D341Med (cell line): Measurements from ENCODE around the gene SLFN14.
"Not testable (repeated sequence)": the region's sequence is repeated elsewhere in the genome, so short reads cannot be mapped to it uniquely, and the experiment has no call there.

Experiments
- DNase-seq: peaks from one replicate; pipeline ENCODE4 v3.0.0; 2012; ENCODE audit warnings: low spot score

The SLFN14 gene

DNA sequence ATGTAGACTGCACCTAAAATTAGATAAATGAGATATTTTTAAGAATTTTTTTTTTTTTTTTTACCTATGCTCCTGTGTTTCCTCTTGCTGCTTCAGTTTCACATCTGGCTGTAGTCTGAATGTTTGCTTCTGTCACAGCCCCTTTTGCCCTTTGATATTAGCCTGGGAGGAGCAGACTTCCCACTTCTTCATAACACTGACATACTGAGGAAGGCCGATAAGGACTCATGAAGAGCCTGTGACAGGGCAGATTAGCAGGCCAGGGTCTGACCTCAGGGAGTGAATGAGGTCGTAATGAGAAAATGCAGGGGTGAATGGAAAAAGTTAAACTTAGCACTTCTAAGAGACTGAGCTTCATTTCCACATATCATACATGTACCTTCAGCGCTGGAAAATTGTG is at the start of gene SLFN14:
Gene SLFN14 (minus strand): TSS at position 117 of the 400 bp plus-strand sequence. CDS start 2,757 bp downstream, outside the sequence.
- DNase-seq, result no peak

DNA sequence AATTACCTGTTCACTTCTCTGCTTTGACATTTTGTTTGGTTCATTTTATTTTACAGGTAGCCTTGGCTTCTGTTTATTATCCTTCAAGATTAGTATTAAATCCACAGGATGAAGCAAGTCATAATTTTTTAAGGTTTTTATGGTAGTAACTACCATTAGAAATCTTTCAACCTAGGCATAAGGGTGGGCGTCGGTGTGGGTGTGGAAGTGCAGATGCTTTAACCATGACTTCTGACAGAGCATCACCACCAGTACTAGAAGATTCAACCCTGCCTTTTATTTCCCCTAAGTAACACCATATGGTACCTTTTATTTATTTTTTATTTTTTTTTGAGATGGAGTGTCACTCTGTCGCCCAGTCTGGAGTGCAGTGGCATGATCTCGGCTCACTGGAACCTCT is 49.2 kb upstream of the SLFN14 start:
- DNase-seq, result no peak

DNA sequence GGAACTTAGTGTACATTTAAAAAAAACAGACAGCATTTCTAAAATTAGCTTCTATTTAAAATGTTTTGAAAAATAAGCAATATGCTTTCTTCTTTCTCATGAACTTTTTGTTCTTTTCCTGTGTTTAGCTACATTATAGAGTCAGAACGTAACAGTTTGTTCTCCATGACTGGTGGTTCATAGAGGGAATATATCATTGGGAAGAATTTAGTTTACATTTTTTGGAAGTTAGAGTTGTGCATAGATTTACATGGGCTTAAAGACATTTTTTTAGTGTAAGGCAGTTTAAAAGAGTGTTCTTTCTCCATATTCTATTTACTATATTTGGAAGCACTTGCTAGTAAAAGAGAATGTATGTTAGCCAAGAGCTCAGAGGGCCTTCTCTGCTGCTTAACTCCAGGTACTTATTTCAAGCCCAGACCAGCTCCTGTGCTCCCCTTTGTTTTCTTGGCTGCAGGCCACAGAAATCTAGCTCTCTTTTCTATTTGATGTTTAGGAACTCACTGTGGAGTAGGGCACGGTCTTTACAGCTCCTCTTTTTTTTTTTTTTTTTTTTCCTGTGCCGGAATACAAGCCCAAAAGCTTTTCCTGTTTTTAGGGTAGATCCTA is 46.7 kb upstream of the SLFN14 start:
- no peak for DNase-seq

DNA sequence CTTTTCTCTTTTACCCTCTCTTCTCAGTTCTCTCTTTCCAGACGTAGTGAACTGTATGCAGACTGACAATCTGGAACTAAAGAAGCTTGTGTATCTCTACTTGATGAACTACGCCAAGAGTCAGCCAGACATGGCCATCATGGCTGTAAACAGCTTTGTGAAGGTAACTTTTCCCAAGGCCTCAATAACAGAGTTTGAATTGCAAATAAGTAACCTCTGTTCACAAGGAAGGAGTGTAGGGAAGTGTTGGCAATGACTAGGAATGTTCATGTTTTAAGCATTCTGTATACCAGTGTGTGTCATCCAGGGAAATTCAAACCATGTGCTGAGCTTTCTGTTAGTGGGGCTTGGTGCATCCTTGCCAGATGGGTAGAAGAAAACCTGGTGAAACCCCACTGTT is 45.1 kb upstream of the SLFN14 start:
- no peak for DNase-seq

DNA sequence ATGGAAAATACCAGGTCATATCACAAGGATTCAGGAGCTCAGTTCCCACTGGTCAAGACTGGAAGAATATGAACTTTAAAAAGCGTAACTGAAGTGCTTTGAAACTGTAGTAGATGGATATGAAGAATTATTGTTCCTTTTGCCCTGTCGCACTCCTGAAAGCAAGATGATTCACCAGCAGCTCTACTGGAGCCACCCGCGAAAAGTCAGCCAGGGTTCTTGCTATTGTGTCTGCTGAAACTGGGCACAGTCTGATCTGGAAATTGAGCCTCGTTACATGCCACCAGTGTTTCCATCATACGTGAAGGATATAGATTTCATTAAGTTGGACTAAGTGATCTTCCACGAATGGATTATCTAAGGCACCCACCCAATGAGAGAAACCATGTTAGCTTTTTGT is 43.1 kb upstream of the SLFN14 start:
- no peak for DNase-seq

DNA sequence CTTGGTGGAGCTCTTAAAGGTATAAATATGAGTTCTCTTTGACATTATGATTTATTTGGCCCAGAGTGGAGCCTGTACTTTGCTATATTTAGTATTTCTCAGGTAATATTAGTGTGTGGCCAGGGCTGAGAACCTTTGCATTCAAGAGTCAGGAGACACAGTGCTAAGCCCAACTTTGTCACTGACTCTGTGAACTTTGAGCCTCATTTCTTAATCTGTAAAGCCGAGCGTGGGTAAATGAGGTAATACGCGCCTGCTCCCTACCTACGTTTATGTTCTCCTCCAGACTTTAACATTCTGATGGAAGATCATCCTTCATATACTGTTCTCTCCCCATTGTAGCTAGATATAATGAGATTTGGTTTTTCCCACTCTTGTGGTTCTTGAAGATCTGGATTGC is 37.0 kb upstream of the SLFN14 start:
- no peak for DNase-seq

DNA sequence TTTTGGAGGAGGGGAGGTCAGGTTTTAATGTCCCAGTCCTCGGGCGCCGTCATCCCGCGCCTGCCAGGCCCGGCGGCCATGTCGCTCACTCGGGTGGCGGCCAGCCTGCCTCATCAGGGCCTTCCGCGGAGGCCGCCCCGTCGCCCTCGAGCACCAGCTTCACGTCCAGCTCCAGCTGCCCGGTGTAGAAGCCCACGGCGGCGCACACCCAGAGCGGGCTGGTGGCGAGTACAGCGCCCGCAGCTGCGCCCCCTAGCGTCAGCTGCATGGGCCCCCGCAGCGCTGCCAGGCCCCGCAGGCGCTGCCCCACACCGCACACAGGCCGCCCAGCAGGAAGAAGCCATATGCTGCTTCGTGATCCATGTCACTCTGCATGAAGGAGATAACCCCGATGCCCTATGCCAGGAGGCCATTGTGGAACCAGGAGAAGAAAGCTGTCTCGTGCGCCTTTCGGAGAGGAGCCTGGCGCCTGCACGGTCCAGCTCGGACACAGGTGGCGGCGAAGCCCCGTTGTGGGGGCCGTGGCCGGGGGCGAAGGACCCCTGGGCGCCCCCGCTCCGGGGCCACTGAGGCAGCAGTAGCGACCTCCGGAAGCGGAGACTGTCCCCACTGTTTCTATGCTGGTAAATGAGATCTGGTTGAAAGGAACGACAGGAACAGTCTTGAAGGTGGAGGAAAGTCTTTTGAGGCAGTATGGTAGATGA is 36.1 kb upstream of the SLFN14 start:
- peak; percentile 30 for DNase-seq

DNA sequence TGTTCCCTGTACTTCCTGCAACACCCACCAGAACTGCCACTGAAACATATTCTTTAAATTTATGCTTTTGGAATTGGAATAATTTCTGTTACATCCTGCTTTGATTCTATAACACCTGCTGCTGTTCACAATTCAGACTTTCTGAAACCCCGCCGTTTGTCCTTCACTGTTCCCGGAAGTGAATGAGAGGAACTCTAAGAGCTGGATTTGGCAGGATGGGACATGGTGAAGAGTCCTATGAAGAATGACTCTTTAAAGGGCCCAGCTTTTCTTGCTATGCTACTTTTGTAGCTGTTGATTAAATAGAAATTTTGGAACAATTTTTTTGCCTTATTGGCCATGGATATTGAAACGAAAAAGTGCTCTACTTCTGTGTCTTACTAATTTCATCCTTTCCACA is 35.5 kb upstream of the SLFN14 start:
- DNase-seq, result no peak

DNA sequence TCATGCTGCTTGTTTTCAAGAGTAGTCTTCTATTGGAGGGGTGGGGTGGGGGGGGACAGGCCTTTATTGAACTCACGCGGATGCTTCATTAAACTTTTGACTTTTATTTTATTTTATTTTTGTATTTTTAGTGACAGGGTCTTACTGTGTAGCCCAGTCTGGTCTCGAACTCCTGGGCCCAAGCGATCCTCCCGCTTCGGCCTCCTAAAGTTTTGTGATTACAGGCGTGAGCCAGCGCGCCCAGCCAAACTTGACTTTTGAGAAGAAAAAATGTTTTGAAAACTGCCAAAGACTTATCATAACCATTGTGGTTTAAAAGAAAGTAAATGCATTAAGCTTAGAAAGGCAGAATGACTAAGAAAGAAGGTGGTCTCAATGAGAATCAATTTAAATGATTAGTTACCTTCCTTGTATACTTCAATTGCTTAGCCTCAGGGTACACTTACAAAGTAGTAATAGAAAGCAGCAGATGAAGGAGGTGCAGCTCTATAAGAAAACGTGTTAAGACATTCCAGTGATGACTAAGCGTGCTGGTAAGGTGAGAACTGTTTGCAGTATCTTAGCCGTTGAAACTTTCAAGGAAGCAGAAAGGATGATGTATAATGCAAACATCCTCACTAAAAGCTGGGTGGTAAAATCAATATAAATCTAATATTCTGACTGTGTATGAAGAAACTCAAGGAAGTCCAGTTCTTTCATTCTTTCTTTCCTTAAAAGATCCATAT is 27.7 kb upstream of the SLFN14 start:
- DNase-seq, result no peak

DNA sequence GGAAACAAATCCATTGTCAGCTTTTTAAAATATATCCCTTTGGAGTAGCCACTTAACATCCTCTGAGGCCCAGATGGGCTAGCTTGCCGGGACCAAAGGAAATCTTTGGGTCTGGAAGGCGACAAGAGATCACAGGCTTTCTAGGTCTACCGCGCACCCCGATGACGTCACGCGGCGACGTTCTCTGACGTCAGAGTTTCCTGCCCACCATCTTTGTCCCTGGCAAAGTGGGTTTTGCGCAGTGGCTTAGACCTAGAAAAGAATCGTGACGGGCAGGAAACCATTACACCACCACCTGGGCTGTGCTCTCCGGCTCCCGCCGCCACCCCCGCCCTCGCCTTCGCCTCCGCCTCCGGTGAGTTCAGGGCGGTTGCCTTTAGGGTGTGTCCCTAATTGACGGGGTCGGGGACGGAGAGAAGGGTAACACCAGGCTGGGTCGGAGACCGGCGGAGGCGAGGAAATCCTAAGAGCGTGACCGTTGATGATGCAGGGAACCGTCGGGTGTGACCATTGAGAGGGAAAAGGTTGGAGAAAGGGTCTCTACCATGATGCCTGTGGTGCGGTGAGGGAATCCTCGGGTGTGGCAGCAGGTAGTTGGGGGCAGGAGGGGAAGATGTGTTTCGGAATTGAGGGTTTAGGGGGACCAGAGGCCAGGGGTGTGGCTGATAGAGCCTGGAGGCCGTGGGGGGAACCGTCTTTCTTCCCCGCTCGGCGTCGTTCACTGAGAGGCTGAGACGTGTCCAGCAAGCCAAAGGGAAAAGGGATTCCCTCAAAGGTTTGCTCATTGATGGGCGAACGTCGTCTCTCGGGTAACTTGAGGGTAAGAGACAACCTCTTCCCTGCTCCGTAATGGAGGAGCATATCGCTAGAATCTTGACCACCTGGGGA is 26.7 kb upstream of the SLFN14 start, which contains the start of gene AP2B1:
Gene AP2B1 (plus strand): TSS at position 249 of the 888 bp plus-strand sequence. CDS start 6,709 bp downstream, outside the sequence.
- DNase-seq, result peak; percentile 95

DNA sequence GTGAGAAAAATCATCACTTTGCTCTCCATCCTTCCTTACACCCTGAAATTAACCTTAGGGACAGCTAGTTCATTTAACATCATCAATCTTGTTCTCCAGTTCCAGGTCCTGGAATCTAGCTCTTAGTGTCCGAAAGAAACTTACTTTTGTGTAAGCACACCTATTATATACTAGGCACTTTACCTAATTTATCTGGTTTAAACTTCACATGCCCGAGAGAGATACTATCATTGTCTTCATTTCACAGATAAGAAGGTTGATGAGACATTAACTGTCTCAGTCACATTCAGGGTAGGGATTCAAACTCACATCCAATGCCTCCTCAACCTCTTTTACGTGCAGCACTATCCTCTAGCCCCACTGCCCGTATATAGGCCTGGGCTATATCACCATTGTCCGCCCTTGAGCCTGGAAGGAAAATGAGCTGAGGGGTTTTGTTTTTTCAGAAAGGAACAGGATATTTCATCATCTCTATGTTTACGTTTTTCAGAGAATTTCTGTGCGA is 26.0 kb upstream of the SLFN14 start:
- peak; percentile 46 for DNase-seq

DNA sequence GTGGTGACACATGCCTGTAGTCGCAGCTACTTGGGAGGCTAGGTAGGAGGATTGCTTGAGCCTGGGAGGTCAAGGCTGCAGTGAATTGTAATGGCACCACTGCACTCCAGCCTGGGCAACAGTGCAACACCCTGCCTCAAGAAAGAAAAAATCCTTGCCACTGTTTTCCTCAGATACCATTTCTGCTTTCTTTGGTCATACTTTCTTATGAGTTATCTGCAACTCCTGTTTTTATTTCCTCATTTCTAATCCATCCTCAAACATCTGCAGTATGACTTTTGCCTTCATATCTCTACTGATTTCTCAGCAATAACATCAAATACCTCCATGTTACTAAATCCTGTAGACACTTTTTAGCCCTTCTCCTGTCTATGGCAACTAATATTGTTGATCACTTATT is 23.4 kb upstream of the SLFN14 start:
- no peak for DNase-seq

DNA sequence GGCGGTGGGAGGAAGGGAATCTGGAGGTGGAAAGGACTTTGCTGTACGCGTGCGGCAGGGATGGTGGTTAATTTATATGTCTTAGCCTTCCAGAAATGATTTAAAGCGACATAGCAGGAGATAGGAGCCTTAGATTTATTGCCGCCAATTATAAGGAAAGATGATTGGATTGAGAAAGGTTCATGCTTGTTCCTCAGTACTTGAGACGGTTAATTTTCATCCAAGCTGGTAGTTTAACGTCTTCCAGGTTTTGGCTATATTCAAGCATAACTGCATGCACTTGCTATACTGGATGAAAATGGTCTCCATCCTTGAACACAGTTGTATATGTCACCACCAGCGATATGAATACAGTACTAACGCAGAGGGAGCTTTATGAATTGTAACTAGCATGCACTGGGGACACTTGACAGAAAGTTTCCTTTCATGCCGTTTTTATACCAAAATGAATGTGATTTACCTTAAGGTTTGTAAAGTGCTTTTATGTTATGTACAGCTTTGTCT is 18.4 kb upstream of the SLFN14 start:
- no peak for DNase-seq

DNA sequence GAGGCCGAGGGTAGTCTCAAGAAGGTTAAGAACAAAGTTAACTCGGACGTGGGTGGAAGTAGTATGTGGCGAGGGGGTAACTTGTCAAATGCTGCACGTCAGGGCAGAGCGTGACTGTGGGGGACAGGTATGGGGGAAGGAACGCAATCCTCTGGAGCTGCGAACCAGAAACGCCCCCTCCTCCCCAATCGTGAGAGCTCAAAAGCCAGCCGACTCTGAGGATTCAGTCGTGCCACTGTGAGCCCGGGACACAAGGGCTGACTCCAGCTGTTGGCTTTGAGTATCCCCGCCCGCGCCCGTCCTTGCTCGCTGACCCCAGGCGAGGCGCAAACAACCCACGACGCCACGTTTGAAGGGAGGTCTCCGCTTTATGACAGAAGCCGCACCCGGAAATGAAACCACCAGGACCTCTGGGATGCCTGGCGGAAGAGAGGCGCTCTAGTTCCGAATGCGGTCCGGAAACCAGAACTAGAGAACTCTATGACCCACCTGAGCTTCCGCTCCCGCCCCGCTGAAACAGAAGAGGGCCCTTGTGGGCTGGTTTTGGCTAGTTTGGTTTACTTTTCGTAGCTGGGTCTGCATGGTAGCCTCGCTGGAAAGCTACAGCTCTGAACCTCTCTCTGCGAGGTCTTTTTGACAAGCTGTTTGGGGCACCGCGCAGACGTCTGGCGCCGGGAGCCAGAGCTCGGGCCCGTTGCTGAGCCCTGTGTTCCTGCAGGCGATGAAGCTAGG is 17.7 kb upstream of the SLFN14 start, which contains the start of gene PEX12:
Gene PEX12 (minus strand): TSS at position 375 of the 732 bp plus-strand sequence. CDS start 550 bp downstream, outside the sequence.
- DNase-seq, result peak; percentile 93

DNA sequence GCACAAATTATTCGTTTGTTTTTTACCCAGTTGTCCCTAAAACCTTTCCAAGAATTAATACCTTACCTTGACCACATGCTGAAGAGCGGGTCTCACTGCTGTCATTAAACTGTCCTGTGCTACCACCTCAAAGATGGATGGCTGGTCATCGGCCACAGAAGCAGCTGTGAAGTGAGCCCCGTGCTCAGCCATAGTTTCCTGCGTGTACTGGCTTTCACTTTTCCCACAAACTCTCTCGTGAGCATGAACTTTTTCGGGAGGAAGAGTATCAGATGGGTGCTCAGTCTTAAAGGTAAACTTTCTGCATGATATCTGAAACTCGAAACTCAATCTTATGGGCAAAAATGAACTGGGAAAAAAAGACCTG is 17.2 kb upstream of the SLFN14 start:
- DNase-seq, result peak; percentile 37

DNA sequence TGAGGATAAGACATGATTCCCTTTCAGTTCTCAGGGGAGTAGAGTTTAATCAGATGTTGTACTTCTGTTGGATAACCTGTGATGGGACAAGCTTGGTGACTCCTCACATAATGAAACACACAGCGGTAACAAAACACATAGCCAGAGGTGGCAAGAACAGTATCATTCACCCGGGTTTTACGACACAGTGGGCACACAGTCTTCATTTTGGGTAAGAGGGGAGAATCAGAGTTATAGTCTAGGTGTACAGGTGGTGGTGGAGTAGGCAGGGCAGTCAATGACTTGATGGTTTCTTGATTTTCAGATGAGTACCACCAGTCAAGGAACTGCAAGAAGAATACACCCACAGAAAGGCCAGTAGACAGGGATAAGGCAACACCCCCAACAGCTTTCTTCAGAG is 15.1 kb upstream of the SLFN14 start:
- no peak for DNase-seq

DNA sequence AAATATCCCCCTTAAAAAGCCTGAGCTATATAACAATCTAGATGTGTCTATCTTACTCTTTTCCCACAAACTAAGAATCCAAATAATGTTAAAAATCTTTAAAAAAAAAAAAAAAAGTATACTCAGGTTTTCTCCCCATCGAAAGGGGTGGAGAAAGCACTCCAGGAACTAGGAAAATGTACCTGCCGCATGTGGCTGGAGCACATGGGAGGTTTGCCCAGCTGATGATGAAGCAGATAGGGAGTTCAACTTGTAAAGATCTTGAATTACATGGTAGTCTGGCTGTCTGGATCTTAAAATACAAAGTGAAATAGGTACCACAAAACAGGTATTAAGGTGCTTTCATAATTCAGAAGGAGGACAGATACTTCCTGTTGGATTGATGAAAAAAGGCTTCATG is 8.8 kb upstream of the SLFN14 start:
- no peak for DNase-seq

DNA sequence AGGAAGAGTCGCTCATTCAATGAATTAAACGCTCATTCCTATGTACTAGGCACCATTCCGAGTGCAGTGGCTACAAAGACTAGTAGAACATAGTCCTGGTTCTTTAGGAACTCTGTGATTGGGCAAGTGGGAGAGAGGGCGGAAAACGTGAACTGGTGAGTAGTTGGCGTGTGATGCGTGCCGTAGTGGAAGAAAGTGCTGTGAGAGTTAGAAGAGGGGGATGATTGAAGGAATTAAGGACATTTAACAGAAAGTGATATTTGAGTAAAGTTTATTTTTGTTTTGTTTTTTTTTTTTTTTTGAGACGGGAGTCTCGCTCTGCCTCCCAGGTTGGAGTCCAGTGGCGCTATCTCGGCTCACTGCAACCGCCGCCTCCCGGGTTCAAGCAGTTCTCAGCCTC is 7.9 kb upstream of the SLFN14 start:
- DNase-seq, result peak; percentile 46

DNA sequence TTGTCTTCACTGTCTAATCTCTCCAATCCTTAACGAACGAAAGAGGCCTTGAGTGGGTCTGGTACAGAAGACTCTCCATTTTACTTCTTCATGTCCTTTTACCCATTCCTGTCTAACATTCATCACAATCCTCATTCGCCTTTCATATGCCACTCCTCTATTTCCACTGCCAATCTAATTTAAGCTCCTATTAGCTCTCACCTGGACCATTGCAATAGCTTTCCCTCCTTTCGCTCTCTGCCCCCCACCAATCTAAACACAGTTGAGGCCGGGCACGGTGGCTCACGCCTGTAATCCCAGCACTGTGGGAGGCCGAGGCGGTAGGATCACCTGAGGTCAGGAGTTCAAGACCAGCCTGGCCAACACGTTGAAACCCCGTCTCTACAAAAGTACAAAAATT is 6.3 kb upstream of the SLFN14 start:
- no peak for DNase-seq

DNA sequence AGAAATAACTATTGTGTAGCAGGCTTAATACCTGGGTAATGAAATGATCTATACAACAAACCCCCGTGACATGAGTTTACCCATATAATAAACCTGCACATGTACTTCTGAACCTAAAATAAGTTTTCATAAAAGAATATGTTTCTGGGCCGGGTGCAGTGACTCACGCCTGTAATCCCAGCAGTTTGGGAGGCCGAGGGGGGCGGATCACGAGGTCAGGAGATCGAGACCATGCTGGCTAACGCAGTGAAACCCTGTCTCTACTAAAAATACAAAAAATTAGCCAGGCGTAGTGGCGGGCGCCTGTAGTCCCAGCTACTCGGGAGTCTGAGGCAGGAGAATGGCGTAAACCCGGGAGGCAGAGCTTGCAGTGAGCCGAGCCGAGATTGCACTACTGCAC is 2.6 kb upstream of the SLFN14 start:
- not testable (repeated sequence) for DNase-seq
